Activated CD8-positive, alpha-beta memory T cell treated with anti-CD3 and anti-CD28 coated beads, Interleukin-2, amount 50 U/mL, for 4 hours (primary cell): ENCODE data around the gene CEP131.

ENCODE experiments used
- DNase-seq: peaks from one replicate; pipeline ENCODE4 v3.0.0-alpha.2; 2020

CEP131 gene

GRCh38 chr17:81182596-81182995, 40.2 kb downstream of the CEP131 start:
- no peak for DNase-seq

GRCh38 chr17:81181811-81182185, 41.0 kb downstream of the CEP131 start:
- DNase-seq = no peak

- DNase-seq = no peak
Measured at GRCh38 chr17:81180836-81181810, 41.6 kb downstream of the CEP131 start.

GRCh38 chr17:81179861-81180260, 42.9 kb downstream of the CEP131 start:
- no peak for DNase-seq

- no peak for DNase-seq
Measured at GRCh38 chr17:81179220-81179619, 43.5 kb downstream of the CEP131 start.

GRCh38 chr17:81178136-81179091, 44.4 kb downstream of the CEP131 start:
- no peak for DNase-seq

GRCh38 chr17:81176666-81177065, 46.1 kb downstream of the CEP131 start:
- DNase-seq = no peak

- DNase-seq = no peak
Measured at GRCh38 chr17:81173762-81174155, 49.0 kb downstream of the CEP131 start.

- DNase-seq = no peak
Measured at GRCh38 chr17:81173052-81173761, 49.6 kb downstream of the CEP131 start.

GRCh38 chr17:81171941-81172340, 50.8 kb downstream of the CEP131 start:
- DNase-seq = no peak

- no peak for DNase-seq
Measured at GRCh38 chr17:81170727-81171494, 51.9 kb downstream of the CEP131 start.

- no peak for DNase-seq
Measured at GRCh38 chr17:81169870-81170309, 52.9 kb downstream of the CEP131 start.

GRCh38 chr17:81167638-81168037, 55.1 kb downstream of the CEP131 start:
- no peak for DNase-seq

GRCh38 chr17:81167194-81167524, 55.6 kb downstream of the CEP131 start:
- DNase-seq = no peak

GRCh38 chr17:81166033-81166492, 56.7 kb downstream of the CEP131 start, which contains the start of gene AATK:
Gene AATK, minus strand, starts transcription at chr17:81166221. Its CDS starts 229 bp downstream, at chr17:81165992.
- DNase-seq = no peak

- no peak for DNase-seq
Measured at GRCh38 chr17:81165246-81166032, 57.3 kb downstream of the CEP131 start, which contains the start of gene PVALEF. Gene PVALEF, plus strand, starts transcription at chr17:81165507. Its CDS starts 15,720 bp downstream, at chr17:81181227.

- DNase-seq = no peak
Measured at GRCh38 chr17:81164371-81165245, 58.2 kb downstream of the CEP131 start.

- no peak for DNase-seq
Measured at GRCh38 chr17:81163703-81164370, 58.9 kb downstream of the CEP131 start.

GRCh38 chr17:81163051-81163695, 59.6 kb downstream of the CEP131 start:
- DNase-seq = no peak
